Measurements from ENCODE around the gene COL18A1.

DNA sequence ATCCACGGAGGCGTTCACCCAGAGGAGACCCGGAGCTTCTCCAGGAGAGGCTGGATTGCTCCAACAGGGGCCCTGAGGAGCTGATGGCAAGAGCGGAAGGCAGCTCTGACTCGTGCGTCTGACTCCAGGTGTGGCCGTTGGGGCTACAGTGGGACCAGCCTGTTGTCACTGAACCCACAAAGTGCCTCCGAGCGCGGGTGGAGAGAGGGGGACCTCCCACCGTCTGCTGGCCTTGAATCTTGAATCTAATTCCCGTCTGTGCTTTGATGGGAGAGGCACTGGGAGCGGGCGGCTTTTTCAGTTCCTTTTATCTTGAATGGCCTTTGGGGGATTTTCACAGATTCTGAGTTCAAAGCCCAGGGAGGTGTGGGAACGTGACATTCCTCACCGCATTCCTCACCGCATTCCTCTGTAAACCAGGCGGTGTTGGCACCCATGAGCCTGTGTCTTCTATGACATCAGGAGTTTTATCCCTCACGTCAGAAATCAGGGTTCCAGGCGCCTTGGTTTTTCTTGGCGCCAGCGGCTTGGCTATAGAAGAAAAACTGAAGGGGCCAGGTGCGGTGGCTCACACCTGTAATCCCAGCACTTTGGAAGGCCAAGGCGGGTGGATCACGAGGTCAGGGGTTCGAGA, 39.2 kb upstream of the COL18A1 start:
- TF ChIP-seq CTCF (IDR thresholded peaks at IDR 0.05): no peak
- TF ChIP-seq POLR2A (IDR thresholded peaks at IDR 0.05): no peak
